ENCODE results near the gene FRMPD4.

DNA sequence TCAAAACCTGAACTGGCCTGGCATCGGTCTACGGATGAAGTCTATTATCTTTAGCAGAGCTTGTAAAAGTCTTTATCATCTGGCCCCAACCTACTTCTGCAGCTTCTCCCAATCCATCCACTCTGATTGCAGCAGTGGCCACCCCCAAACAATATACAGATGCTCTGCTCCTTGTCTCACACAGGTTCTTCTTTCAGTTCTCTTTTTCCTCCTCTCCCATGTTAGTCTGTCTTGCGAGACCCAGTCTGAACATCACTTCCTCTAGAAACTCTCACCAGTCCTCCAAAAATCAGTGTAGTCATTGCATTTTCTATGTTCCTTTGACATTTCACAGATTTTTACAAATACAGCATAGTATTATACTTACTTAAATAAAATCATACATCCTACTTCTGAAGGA, 163.0 kb downstream of the FRMPD4 start:
- TF ChIP-seq, protein P1, sequence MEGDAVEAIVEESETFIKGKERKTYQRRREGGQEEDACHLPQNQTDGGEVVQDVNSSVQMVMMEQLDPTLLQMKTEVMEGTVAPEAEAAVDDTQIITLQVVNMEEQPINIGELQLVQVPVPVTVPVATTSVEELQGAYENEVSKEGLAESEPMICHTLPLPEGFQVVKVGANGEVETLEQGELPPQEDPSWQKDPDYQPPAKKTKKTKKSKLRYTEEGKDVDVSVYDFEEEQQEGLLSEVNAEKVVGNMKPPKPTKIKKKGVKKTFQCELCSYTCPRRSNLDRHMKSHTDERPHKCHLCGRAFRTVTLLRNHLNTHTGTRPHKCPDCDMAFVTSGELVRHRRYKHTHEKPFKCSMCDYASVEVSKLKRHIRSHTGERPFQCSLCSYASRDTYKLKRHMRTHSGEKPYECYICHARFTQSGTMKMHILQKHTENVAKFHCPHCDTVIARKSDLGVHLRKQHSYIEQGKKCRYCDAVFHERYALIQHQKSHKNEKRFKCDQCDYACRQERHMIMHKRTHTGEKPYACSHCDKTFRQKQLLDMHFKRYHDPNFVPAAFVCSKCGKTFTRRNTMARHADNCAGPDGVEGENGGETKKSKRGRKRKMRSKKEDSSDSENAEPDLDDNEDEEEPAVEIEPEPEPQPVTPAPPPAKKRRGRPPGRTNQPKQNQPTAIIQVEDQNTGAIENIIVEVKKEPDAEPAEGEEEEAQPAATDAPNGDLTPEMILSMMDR (conservative IDR thresholded peaks at IDR 0.05), result no peak
- no peak for TF ChIP-seq ZFX (IDR thresholded peaks at IDR 0.05)
